AG09309 (cell line): Measurements from ENCODE around the gene AGR3.
A peak's percentile ranks its signal among the peaks of the same experiment; 100 is the strongest.

Experiments
- DNase-seq: peaks from one replicate; pipeline ENCODE4 v3.0.0-alpha.2; 2010; ENCODE audit warnings: low read depth
- H3K4me3 ChIP-seq: 2 replicates; pipeline ENCODE4 v1.5.1; 2011; ENCODE audit warnings: mild to moderate bottlenecking, low read depth, low read length, moderate library complexity; ENCODE audit not compliant: control insufficient read depth
- CTCF ChIP-seq: IDR thresholded peaks from 2 replicates; pipeline ENCODE4 v1.5.1; 2011; ENCODE audit warnings: mild to moderate bottlenecking, low read depth, low read length, inconsistent platforms; ENCODE audit not compliant: insufficient read depth, control insufficient read depth; ENCODE audit errors: missing control alignments

The AGR3 gene

GRCh38 chr7:16881844-16882243 is at the start of gene AGR3:
Gene AGR3 (minus strand): TSS chr7:16881983. CDS start chr7:16878618, 3,365 bp downstream.
- no peak within 1 kb of the TSS for H3K4me3 ChIP-seq
- DNase-seq: no peak
- TF ChIP-seq CTCF: no peak

GRCh38 chr7:16930946-16931345 is 49.2 kb upstream of the AGR3 start:
- no peak for DNase-seq
- TF ChIP-seq CTCF: no peak
- no peak overlapping the region for H3K4me3 ChIP-seq

- DNase-seq: no peak
- no peak overlapping the region for H3K4me3 ChIP-seq
- no peak for TF ChIP-seq CTCF
Measured at GRCh38 chr7:16929146-16929762, 47.5 kb upstream of the AGR3 start.

- TF ChIP-seq CTCF: no peak
- H3K4me3 ChIP-seq: no peak overlapping the region
- no peak for DNase-seq
Measured at GRCh38 chr7:16926861-16927260, 45.1 kb upstream of the AGR3 start.

GRCh38 chr7:16926283-16926682 is 44.5 kb upstream of the AGR3 start:
- peak; percentile 84 for TF ChIP-seq CTCF
- DNase-seq: peak; percentile 47
- no peak overlapping the region for H3K4me3 ChIP-seq

- DNase-seq: no peak
- TF ChIP-seq CTCF: no peak
- H3K4me3 ChIP-seq: no peak overlapping the region
Measured at GRCh38 chr7:16925609-16926008, 43.8 kb upstream of the AGR3 start.
